HL-60 (cell line): ENCODE results near the gene E2F4.

Experiments used
- DNase-seq, 2 experiments: peaks; one replicate each; pipeline ENCODE4 v3.0.0-alpha.2; 2010 to 2020; ENCODE audit warnings: low read depth in 1 of 2, low spot score in 1 of 2
- H3K27ac ChIP-seq: fragments of 250-450 bp; sonication (Bioruptor Pico); replicated peaks from 2 replicates; pipeline ENCODE4 v1.5.1; 2020; ENCODE audit warnings: mild to moderate bottlenecking, moderate library complexity
- H3K27me3 ChIP-seq: fragments of 250-450 bp; sonication (Bioruptor Pico); 2 replicates; pipeline ENCODE4 v1.5.1; 2021; ENCODE audit warnings: mild to moderate bottlenecking, moderate library complexity; ENCODE audit not compliant: insufficient read depth, poor library complexity, severe bottlenecking
- H3K4me3 ChIP-seq: replicated peaks from 2 replicates; pipeline ENCODE4 v1.5.1; 2011; ENCODE audit warnings: mild to moderate bottlenecking, control low read depth, low read length; ENCODE audit not compliant: insufficient read depth
- CTCF ChIP-seq: IDR thresholded peaks from one replicate; pipeline ENCODE4 v1.5.1; 2011; ENCODE audit warnings: low read length, control low read depth, inconsistent platforms; ENCODE audit not compliant: insufficient read depth
- GABPA ChIP-seq: IDR thresholded peaks from 2 replicates; pipeline ENCODE4 v1.6.1; 2012; ENCODE audit warnings: low read depth
- POLR2AphosphoS5 ChIP-seq: IDR thresholded peaks from 2 replicates; pipeline ENCODE4 v1.6.1; 2012; ENCODE audit warnings: low read depth
- REST ChIP-seq: IDR thresholded peaks from 2 replicates; pipeline ENCODE4 v1.6.1; 2012; ENCODE audit warnings: low read depth; ENCODE audit not compliant: insufficient replicate concordance
- SPI1 ChIP-seq: IDR thresholded peaks from 2 replicates; pipeline ENCODE4 v1.6.1; 2012; ENCODE audit warnings: low read depth, mild to moderate bottlenecking, borderline replicate concordance

E2F4 gene

GRCh38 chr16:67182288-67182687 is 9.7 kb upstream of the E2F4 start:
- no peak for DNase-seq
- Histone ChIP-seq H3K27me3 (peaks cover 10% of the 10 kb centered on the region), H3K4me3 (peak overlapping the region; percentile 96; the same call in 1 of the 2 replicates), H3K27ac (no peak overlapping the region)
- no peak for TF ChIP-seq POLR2AphosphoS5
- no peak for TF ChIP-seq SPI1
- no peak for TF ChIP-seq REST
- TF ChIP-seq CTCF: no peak
- no peak for TF ChIP-seq GABPA

GRCh38 chr16:67183284-67183626 is 8.7 kb upstream of the E2F4 start:
- Histone ChIP-seq H3K4me3 (peak overlapping the region; percentile 96), H3K27ac (peak overlapping the region; percentile 7; the same call in 1 of the 2 replicates), H3K27me3 (peaks cover 7% of the 10 kb centered on the region)
- no peak for TF ChIP-seq CTCF
- no peak for TF ChIP-seq GABPA
- TF ChIP-seq SPI1: no peak
- TF ChIP-seq REST: no peak
- TF ChIP-seq POLR2AphosphoS5: no peak
- DNase-seq: no peak

- peak within 1 kb of the TSS; percentile 79 for H3K27ac ChIP-seq
- peaks cover 7% of the 10 kb centered on the region for H3K27me3 ChIP-seq
- TF ChIP-seq REST (no peak), CTCF (no peak), GABPA (no peak), POLR2AphosphoS5 (no peak), SPI1 (no peak)
Measured at GRCh38 chr16:67183627-67184452, 8.1 kb upstream of the E2F4 start, which contains the start of gene MATCAP1. Gene MATCAP1 (minus strand): TSS chr16:67183963. CDS start chr16:67180610, 3,353 bp downstream.

More at GRCh38 chr16:67183627-67184452, 8.1 kb upstream of the E2F4 start, which contains the start of gene MATCAP1:
- peak within 1 kb of the TSS; percentile 96 for H3K4me3 ChIP-seq
- DNase-seq: peak; percentile 93 to 98
